Measurements from ENCODE around the gene GPN2.
A peak's percentile ranks its signal among the peaks of the same experiment; 100 is the strongest.
"Not testable (repeated sequence)": the region's sequence is repeated elsewhere in the genome, so short reads cannot be mapped to it uniquely, and the experiment has no call there.

The GPN2 gene

DNA sequence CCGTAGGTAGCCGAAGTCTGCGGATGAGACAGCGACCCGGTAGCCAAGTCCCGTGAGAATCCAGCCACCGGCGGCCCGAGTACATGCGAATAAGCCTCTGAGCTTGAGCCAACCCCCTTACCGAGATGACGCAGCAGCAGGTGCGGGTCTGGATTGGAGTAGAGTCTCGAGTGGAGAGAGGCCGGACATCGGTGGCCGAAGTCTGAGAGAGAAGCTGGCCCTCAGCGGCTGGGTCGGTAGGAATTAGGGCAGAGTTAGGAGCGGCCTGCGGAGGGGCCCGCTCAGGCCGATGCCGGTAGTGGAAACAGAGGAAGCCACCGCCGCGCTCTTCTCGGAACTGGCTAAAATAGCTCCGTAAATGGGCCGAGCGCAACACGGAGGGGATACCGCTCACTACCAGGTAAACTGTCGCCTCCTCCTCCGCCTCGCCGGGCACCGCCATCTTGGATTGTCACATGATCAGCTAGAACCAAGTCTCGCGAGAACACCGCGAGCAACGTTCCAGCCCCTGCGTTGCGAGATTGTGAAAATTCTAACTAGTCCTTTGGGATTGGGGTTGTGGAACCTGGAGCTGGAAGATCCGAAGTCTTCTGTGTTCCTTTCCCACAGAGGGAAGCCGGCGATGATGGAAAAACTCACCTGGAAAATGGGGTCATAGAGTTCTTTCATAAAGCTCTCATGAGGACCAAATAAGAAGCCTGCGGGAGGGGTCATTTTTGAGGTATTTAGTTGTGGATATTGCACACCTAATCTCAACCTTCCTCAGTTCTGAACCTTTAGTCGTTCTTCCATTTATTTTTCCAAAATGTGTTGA is 10.1 kb upstream of the GPN2 start, which contains the start of gene GPATCH3:
TSS of gene GPATCH3 (minus strand) at position 467 of the 814 bp plus-strand sequence. CDS start at position 442, 25 bp downstream.
- DNase-seq, result peak; percentile 58

DNA sequence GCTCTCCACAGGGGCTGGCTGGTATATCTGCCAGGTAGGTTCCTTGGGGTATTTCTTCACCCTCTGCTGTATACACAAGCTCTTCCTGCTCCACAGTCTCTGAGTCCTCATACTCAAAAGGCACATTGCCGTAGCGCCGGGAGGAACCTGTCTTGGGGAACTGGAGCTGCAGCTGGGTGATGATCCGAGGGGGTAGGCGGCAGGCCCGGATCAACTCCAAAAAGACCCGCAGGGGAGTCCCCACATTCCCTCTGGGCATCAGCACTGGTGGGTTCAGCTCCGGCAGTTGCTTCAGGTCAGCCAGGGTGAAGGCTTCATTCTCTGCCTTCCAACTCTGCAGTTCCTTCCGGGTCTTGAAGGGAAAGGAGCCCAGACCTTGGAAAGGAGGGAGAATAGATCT is 7.3 kb upstream of the GPN2 start:
- no peak for DNase-seq

DNA sequence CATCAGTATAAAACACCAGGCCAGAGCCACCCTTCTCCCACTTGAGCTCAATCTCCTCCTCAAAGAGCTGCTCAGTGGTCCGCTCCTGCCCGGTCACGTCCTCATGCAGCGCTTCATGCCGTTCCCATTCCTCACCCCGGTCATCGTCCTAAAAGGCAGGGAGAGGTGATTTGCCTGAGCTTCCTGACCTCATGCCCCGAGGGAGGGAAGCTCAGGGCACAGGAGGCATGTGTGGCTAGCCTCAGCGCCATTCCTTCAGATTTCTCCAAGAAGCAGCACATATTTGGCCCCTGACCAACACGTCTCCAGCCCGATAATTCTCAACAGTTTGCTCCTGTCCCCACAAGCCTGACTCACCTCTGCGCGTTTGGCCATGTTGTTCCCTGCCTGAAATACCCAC is 4.2 kb upstream of the GPN2 start:
- DNase-seq, result no peak

DNA sequence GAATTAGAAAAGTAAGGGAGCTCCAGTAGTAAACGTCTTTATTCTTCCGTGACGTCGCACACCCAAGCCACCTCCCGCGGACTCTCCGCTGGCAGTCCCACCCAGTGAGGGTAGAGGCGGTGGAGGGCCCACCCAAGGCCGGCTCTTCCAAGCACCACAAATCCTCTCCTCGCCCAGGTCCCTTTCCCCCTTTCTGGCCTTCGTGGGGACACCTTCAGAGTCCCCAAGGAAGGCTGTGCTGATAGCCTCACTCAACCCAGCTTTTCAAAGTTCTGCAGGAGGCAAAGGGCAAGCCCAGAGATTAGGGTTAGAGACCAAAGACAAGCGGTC is 349 bp upstream of the GPN2 start:
- no peak for DNase-seq

DNA sequence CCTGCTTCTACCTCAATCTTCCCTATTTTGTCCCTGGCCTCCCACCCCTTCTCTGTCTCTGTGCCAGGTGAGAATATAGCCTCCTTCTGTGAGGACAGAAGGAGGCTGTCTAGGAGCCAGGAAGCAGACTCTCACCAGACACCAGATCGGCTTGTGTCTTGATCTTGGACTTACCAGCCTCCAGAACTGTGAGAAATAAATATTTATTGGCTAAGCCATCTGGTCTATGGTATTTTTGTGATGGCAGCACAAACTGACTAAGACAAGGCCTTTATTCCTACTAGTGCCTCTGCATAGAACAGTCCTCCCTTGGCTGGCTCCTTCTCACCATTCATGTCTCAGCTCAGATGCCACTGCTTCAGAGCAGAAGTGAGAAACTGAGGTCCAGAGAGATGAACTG is 1.9 kb downstream of the GPN2 start:
- DNase-seq, result no peak

DNA sequence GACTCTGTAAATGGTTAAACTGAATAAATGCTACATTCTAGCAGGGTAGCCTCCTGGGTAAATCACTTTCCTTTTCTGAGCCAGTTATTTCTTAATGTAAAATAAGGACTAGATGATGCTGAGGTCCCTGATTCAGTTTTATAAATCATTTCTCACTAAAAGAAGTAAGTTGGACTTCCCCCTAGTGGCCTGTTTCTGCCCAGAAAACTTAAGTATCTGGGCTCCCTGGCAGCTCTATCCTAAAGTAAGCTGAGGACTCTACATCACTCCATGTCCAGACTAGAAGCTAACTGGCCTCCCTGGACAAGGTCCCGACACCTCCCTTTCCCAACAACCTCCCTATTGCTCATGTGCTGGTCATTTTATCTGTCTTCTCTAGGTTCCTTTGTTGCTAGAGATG is 3.0 kb downstream of the GPN2 start:
- DNase-seq, result no peak

DNA sequence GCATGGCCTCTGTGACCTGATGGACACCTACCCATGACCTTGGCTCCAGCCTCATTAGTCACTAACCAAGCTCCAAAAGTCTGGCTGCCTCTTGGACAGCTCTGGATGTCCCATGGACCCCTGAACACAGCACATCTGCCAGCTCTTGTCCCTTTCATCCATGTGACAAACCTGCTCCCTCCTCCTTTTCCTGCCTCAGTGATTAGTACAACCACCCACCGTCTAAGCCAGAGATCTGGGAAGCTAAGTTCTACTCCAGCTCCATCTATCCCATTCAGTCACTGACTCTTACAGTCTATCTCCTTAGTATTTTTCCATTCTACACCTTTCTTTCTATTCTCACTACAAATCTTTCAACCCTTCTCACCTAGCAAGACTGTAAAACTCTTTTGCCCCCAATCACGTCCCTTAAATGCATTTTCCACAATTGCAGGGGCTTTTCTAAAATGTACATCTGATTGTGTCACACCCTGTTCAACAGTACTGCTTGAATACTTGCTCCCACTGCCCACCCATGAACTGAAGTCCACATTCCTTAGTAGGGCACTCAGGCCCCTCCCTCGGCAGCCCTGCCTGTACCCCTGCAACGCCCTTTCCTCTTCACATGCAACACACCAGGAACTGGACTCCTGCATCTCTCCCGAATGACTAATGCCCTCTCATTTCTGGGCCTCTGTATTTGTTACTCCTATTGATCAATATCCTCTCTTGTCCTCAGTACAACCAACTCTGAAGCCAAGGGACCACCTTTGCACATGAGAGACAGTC is 7.2 kb downstream of the GPN2 start:
- no peak for DNase-seq

DNA sequence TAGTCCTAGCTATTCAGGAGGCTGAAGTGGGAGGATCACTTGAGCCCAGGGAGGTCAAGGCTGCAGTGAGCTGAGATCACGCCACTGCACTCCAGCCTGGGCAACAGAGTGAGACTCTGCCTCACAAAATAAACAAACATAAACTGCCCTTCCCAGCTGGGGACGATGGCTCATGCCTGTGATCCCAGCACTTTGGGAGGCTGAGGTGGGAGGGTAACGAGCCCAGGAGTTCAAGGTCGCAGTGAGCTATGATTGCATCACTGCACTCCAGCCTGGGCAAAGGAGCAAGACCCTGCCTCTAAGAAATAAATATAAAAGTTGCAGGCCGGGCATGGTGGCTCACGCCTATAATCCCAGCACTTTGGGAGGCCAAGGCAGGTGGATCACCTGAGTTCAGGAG is 8.5 kb downstream of the GPN2 start:
- not testable (repeated sequence) for DNase-seq

DNA sequence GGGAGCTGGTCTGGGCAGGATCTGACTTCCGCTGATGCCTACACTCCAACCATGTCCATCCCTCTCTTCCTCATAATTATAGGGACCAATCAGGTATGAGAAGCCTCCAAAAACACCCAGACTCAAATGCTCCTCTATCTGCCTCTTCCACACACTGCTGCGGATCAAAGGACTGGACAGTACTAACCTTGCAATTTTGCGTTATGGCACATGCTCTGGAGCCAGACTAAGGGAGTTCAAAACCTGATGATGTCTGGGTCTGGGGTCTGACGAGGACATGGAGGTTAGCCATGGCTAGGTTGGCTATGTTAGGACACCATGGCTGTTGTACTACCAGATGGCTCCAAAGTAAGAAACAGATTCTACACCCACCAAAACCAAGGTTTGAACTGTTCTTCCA is 10.3 kb downstream of the GPN2 start:
- no peak for DNase-seq

DNA sequence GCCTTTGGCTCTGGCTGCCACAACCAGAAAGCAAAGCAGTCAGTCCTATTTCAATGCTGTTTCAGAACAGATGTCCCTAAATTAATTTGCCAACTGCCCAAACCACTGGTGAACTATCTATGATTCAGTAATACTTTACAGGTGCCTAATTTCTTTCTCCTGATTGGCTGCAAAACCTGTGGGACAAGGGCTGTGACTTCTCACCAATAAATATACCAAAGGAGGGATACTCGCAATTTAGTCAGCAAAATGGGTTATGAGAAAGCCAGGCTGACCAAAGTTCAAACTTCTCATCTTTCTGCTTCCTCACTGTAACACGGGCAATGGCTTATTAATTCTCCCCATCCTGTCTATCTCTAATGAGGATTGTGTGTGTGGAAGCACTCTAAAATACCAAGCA is 12.8 kb downstream of the GPN2 start:
- no peak for DNase-seq

DNA sequence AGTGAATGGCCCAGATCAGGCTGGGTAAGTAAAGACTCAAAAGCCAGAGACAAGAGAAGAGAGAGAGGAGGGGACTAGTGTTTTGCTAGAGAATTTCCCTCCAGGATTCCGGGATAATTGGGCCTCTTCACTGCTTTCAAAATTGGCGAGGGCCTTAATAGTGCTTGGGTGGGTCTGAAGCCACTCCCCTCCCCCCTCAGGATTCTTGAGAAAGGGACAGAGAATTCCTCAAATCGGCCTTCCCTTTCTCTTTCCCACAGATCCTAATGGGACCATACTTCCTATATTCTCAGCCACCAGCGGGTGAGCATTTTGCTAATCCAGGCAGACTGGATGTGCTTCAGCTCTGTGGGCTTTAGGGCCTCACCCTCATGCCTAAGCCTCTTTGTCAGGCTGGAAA is 15.2 kb downstream of the GPN2 start:
- no peak for DNase-seq

DNA sequence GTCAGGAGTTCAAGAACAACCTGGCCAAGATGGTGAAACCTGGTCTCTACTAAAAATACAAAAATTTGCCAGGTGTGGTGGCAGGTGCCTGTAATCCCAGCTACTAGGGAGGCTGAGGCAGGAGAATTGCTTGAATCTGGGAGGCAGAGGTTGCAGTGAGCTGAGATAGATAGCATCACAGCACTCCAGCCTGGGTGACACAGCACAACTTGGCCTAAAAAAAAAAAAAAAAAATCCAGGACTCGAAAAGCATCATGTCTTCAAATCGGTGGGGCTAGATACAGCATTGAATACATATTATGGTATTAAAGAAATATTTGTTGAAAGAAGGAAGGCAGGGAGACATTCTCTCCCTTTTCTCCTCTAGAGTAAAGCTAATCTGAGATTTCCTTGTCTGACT is 17.0 kb downstream of the GPN2 start:
- DNase-seq, result not testable (repeated sequence)

DNA sequence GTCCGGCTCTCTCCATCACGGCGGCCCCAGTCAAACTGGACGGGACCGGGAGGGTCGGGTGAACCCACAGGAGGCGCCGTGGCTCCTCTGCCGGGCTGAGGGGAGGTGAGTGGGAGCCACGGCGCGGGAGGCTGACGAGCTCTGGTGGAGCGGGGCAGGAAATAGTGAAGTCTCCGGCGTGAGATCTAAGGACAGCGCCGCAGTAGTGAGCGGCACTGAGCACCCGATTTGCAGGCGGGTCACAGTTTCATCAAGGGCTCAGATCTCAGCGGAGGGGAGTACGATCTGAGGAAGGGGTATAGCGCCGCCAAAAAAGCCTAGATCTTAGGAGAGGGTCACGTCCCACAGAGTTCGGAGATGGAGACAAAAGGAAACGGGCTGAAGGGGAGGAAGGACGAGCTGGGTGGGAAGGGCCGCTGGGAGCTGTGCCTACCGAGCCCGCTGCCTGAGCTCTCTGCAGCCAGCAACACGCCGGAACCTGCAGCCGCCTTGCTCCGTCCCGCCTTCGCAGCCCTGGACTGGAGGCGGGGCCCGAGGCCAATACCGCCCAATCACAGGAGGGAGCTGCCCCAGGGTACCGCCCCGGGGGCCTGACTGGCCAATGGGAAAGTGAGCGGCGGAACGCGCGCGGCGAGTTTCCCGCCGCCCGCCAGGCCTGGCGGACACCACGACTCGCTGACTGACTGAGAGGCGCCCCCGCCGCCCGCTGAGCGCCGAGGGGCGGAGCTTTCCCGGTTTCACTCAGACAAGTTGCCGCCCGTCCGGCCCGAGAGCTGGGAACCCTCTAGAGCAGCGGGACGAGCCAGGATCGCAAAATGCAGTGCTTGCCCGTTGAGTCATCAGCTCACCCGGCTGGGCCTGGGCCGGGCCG is 25.2 kb downstream of the GPN2 start:
- DNase-seq, result peak; percentile 79

DNA sequence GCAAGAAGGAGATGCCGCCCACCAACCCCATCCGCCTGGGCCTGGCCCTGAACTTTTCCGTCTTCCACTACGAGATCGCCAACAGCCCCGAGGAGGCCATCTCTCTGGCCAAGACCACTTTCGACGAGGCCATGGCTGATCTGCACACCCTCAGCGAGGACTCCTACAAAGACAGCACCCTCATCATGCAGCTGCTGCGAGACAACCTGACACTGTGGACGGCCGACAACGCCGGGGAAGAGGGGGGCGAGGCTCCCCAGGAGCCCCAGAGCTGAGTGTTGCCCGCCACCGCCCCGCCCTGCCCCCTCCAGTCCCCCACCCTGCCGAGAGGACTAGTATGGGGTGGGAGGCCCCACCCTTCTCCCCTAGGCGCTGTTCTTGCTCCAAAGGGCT is 26.4 kb downstream of the GPN2 start:
- DNase-seq, result no peak

DNA sequence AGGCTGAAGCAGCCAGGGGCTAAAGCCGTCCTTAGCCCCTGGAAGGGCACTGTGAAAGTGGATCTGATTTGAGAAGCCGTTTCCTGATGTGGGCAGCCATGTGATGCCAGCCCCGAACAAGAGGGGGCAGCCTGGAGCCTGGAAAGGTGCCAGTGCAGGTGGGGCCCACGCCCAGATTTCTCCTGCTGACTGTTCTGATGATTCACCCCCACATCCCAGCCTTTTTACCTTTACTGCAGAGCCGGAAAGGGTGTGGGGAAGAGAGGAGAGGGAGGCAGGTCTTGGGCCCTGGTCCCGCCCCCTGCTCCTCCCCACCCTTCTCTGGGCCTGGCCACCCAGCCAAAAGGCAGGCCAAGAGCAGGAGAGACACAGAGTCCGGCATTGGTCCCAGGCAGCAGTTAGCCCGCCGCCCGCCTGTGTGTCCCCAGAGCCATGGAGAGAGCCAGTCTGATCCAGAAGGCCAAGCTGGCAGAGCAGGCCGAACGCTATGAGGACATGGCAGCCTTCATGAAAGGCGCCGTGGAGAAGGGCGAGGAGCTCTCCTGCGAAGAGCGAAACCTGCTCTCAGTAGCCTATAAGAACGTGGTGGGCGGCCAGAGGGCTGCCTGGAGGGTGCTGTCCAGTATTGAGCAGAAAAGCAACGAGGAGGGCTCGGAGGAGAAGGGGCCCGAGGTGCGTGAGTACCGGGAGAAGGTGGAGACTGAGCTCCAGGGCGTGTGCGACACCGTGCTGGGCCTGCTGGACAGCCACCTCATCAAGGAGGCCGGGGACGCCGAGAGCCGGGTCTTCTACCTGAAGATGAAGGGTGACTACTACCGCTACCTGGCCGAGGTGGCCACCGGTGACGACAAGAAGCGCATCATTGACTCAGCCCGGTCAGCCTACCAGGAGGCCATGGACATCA is 27.1 kb downstream of the GPN2 start, which contains the start of gene SFN:
TSS of gene SFN (plus strand) at position 369 of the 904 bp plus-strand sequence. CDS start at position 433, 64 bp downstream.
- DNase-seq, result no peak

DNA sequence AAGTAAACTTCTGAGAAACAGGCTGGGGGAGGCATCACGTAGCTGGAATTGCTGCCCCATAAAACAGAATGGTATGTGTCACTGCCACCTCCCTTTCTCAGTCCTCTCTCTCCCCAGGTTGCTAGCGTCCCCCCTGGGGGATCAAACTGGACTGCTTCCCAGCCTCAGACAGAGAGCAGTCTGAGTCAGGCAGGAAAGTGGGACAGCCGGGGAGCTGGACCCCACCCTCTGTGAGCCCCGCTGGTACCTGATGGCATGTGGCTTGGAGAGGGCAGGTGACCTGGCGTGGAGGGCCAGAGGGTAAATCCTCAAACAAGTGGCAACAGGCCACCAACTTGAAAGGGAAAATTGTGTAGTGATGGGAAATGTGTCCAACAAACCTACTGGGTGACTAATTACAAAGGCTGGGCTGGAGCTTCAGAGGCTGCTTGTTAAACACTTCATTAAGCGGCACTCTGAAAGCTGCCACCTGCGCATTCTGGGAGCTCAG is 28.1 kb downstream of the GPN2 start:
- no peak for DNase-seq

DNA sequence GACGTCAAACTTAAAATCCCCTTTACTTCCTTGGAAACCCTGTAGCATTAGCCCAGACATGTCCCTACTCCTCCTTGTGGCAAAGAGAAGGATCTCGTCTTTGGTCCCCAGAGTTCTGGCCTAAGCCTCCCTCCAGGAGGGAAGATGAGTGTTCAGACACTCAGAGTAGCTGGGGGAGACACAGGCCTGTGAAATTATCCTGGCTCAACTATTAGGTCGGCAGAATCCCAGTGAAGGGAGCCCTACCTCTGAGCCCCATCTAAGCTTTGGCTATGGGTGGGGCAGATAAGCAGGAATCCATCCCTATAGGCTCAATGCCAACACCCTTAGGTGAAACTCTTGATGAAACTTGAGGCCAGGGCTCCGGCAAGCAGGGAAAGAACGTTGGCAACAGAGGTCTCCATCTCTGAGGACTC is 28.8 kb downstream of the GPN2 start:
- DNase-seq, result no peak

DNA sequence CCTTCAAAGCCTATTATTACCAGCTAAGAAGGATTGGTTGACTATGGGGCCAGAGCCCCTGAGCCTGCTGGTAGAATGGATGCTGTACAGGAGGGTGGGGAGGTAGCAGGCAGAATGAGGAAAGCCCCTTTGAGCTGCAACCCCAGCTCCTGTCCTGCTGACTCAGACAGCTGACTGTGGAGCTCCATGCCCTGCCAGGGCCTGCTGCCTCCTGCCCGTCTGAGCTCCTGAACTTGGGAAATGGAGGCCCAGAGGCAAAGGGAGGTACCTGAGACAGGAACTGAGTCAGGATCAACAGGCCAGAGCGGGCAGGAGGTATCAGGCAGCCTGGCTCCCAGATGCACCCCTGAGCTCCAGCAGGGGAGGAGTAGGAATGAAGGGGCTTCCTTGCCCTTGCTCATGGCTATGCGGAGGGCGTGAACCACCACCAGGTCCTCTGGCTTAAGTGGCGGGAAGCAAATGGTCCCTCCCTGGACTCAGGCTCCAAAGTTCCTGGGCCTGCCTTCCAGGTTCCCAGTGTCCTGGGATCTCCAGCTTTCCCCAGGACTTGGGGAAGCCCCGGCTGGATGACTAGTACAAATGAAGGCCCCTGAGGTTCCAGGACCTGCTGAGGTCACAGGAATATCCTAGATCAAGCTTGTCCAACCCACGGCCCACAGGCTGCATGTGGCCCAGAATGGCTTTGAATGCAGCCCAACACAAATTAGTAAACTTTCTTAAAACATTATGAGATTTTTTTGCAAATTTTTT is 31.0 kb downstream of the GPN2 start:
- no peak for DNase-seq

DNA sequence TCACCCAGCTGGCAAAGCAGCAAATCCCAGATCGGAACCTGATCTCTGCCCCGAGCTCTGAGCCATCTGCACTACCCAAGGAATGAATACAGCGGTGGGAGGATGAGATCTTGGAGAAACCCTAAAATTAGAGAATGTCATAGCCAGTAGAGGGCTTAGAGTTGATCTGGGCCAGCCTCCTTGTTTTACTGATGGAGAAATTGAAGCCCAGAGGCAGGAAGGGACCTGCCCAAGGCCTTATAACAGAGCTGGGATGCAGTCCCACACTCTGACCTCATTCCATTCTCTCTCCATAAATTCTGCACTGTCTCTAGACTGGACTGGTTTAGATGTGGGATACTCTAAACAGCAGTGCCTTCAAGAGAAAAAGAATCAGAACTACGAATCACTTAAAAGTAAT is 31.9 kb downstream of the GPN2 start:
- no peak for DNase-seq

DNA sequence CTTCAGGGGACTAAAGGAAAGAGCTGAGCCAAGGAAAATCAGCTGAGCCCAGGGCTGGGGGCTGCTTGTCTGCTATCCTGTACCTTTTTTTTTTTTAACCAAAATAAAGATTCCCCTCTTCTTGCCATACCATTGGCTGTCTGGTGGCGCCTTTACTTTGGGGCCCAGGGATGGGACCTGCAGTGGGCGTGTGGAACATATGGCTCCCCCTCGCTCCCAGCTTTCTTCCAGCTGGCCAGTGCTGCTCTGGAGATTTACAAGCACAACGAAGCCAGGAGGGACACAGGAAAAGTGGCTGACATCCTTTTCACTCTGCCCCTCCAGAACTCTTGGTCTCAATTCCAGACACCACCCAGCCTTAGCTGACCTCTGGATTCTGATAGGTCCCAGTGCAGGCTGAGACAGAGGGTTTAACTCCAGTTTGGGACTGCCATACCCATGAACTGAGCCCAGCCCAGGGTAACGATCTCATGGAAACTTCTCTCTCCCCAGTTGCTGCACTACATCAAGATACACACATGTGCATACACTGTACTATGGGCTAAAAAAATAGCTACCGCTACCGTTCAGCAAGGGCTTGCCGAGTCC is 32.5 kb downstream of the GPN2 start:
- no peak for DNase-seq

All from NCI-H1417 treated with DMSO at 0.1 percent for 48 hours (cell line).